NB4 (cell line): Measurements from ENCODE around the gene KANSL3.

Experiments used
- CTCF ChIP-seq: IDR thresholded peaks from one replicate; pipeline ENCODE4 v1.5.1; 2012; ENCODE audit warnings: low read depth, low read length
- MAX ChIP-seq: IDR thresholded peaks from 2 replicates; pipeline ENCODE4 v1.6.1; 2011; ENCODE audit warnings: low read depth, low read length
- POLR2A ChIP-seq: IDR thresholded peaks from 2 replicates; pipeline ENCODE4 v1.6.1; 2011; ENCODE audit warnings: mild to moderate bottlenecking; ENCODE audit not compliant: insufficient read length; ENCODE audit errors: extremely low read depth

- TF ChIP-seq CTCF: no peak
- no peak for TF ChIP-seq MAX
- TF ChIP-seq POLR2A: no peak
These were observed 43.4 kb upstream of the KANSL3 start for GRCh38 chr2:96681540-96681939.
